Hepatocyte (in vitro differentiated cells): ENCODE results near the gene SLC8B1. TPM values are rescaled to one million over a fixed set of nuclear protein-coding genes. Genes with fewer than 3 reads are reported as not detected.

Experiments
- DNase-seq: peaks from one replicate; pipeline ENCODE4 v3.0.0-alpha.2; 2016; ENCODE audit warnings: low spot score
- H2AFZ ChIP-seq: fragments of 200-600 bp; sonication (generic); 2 replicates; pipeline ENCODE4 v1.6.0; 2016; ENCODE audit warnings: antibody characterized with exemption, mild to moderate bottlenecking
- H3K27ac ChIP-seq: fragments of 200-600 bp; sonication (generic); 2 replicates; pipeline ENCODE4 v1.5.1; 2016; ENCODE audit warnings: mild to moderate bottlenecking
- H3K27me3 ChIP-seq: fragments of 200-600 bp; sonication (generic); 2 replicates; pipeline ENCODE4 v1.6.1; 2016
- H3K36me3 ChIP-seq: fragments of 200-600 bp; sonication (generic); replicated peaks from 2 replicates; pipeline ENCODE4 v1.5.1; 2016; ENCODE audit warnings: low read depth; ENCODE audit not compliant: insufficient read depth
- H3K4me1 ChIP-seq: fragments of 200-600 bp; sonication (generic); 2 replicates; pipeline ENCODE4 v1.5.1; 2016; ENCODE audit warnings: mild to moderate bottlenecking, moderate library complexity; ENCODE audit not compliant: insufficient read depth
- H3K4me2 ChIP-seq: fragments of 200-600 bp; sonication (generic); 2 replicates; pipeline ENCODE4 v1.6.0; 2016
- H3K4me3 ChIP-seq: fragments of 200-600 bp; sonication (generic); 2 replicates; pipeline ENCODE4 v1.5.1; 2016; ENCODE audit warnings: mild to moderate bottlenecking
- H3K79me2 ChIP-seq: fragments of 200-600 bp; sonication (generic); 2 replicates; pipeline ENCODE4 v1.6.0; 2017; ENCODE audit warnings: mild to moderate bottlenecking
- H3K9me2 ChIP-seq: fragments of 200-600 bp; sonication (generic); replicated peaks from 2 replicates; pipeline ENCODE4 v1.6.0; 2017; ENCODE audit warnings: mild to moderate bottlenecking; ENCODE audit not compliant: insufficient read depth
- H3K9me3 ChIP-seq: fragments of 200-600 bp; sonication (generic); 2 replicates; pipeline ENCODE4 v1.5.1; 2016; ENCODE audit warnings: low read depth, mild to moderate bottlenecking
- H4K20me1 ChIP-seq: fragments of 200-600 bp; sonication (generic); 2 replicates; pipeline ENCODE4 v1.6.0; 2016; ENCODE audit warnings: mild to moderate bottlenecking; ENCODE audit not compliant: insufficient read depth, poor library complexity, severe bottlenecking
- EZH2 ChIP-seq: fragments of 200-600 bp; sonication (generic); IDR thresholded peaks from 2 replicates; pipeline ENCODE4 v1.6.1; 2016; ENCODE audit warnings: antibody characterized with exemption, mild to moderate bottlenecking, borderline replicate concordance
- EZH2phosphoT487 ChIP-seq: fragments of 200-600 bp; sonication (generic); IDR thresholded peaks from one replicate; pipeline ENCODE4 v1.6.1; 2018; ENCODE audit warnings: antibody characterized with exemption, mild to moderate bottlenecking, low read depth, moderate library complexity; ENCODE audit not compliant: unreplicated experiment, severe bottlenecking
- WGBS: methylation state at CpG from one replicate; pipeline ENCODE4 v1.1.6; 2016; ENCODE audit warnings: low lambda C conversion rate; ENCODE audit errors: missing lambda C conversion rate; 5-methylcytosine and 5-hydroxymethylcytosine counted together
- microRNA-seq: library from miRNA; unstranded; fragments of <30 nt; microRNA quantifications from one replicate; pipeline ENCODE4, GENCODE V29; 2017
- polyA plus RNA-seq: library from polyadenylated mRNA; unstranded; fragments of >200 nt; fragmentation: Nextera tagmentation; extraction: Ambion mirVana; gene quantifications from 2 replicates; pipeline ENCODE4 v1.2.1, GENCODE V29; 2016
- small RNA-seq: library from RNA; depleted of rRNA; stranded (forward); fragments of <200 nt; gene quantifications from one replicate; pipeline ENCODE3, GENCODE V24; 2014
- total RNA-seq: library from RNA; depleted of rRNA; stranded (reverse); fragments of >200 nt; gene quantifications from 2 replicates; pipeline ENCODE4 v1.2.3, GENCODE V29; 2014
- TF ChIP-seq, protein P1 (sequence below): fragments of 200-600 bp; sonication (generic); IDR thresholded peaks from 2 replicates; pipeline ENCODE4 v1.5.1; 2016; ENCODE audit warnings: antibody characterized with exemption, mild to moderate bottlenecking; ENCODE audit not compliant: poor library complexity

SLC8B1 gene
- total and polyA plus RNA-seq, 2 experiments from 2014 or later = 15.4 to 17.9 TPM

DNA sequence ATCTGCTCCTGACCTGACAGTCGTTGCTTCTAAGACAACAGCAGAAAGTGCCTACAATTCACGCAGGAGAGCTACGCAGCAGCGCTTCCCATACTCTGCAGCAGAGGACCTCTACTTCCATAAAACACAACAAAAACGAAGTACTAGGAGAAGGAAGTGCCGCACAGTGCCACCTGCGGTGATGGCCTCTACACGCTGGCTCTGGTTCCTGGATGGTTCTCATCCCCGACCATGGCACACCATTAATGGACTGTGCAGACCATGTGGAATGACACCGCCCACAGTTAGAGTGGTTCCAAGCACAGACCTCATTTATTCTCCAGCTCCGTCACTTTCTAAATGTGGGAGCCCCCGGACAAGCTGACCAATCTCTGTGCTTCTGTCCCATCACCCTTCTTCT lies 85.4 kb downstream of the SLC8B1 start:
- no peak overlapping the region for H2AFZ ChIP-seq
- 95% methylated on average over 12 of the region's 12 CpGs for WGBS
- no peak for DNase-seq
- no peaks in the 10 kb centered on the region for H3K79me2 ChIP-seq
- H4K20me1 ChIP-seq = no peaks in the 10 kb centered on the region
- no peaks in the 10 kb centered on the region for H3K9me2 ChIP-seq
- no peaks in the 10 kb centered on the region for H3K27me3 ChIP-seq
- H3K27ac ChIP-seq = no peak overlapping the region
- TF ChIP-seq EZH2phosphoT487 (no peak), EZH2 (no peak)
- TF ChIP-seq, protein P1, sequence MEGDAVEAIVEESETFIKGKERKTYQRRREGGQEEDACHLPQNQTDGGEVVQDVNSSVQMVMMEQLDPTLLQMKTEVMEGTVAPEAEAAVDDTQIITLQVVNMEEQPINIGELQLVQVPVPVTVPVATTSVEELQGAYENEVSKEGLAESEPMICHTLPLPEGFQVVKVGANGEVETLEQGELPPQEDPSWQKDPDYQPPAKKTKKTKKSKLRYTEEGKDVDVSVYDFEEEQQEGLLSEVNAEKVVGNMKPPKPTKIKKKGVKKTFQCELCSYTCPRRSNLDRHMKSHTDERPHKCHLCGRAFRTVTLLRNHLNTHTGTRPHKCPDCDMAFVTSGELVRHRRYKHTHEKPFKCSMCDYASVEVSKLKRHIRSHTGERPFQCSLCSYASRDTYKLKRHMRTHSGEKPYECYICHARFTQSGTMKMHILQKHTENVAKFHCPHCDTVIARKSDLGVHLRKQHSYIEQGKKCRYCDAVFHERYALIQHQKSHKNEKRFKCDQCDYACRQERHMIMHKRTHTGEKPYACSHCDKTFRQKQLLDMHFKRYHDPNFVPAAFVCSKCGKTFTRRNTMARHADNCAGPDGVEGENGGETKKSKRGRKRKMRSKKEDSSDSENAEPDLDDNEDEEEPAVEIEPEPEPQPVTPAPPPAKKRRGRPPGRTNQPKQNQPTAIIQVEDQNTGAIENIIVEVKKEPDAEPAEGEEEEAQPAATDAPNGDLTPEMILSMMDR = no peak
- H3K4me3 ChIP-seq = no peak overlapping the region
- H3K9me3 ChIP-seq = no peaks in the 10 kb centered on the region
- H3K36me3 ChIP-seq = no peaks in the 10 kb centered on the region
- no peak overlapping the region for H3K4me2 ChIP-seq
- H3K4me1 ChIP-seq = peaks cover 33% of the 10 kb centered on the region

DNA sequence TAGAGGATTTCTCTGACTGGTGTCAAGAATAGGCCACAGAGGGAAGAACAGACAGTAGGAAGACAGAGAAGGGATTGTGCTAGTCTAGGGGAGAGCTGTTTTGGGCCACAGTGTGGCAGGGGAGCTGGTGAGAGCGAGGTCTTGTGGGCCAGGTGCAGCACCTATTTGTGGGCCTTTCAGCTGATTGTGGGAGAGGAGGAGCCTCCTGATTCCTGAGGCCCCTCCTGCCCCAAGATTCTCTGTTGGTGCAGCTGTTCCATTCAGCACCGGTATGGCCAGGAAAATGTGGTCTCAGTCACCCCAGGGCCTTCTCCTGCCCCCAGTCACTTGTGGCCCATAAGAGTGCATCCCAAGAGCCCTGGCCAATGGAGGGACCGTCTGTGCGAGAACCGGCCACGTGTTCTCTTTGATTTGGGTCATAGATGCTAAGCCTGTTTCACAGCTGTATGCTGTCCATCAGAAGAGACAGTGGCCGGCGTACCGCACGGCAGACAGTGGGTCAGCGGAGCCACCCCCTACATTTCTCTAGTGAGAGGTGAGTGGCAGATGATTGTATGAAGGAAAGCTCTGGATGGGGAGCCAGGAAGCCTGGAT lies 86.0 kb downstream of the SLC8B1 start:
- H3K36me3 ChIP-seq = no peaks in the 10 kb centered on the region
- H3K4me3 ChIP-seq = no peak overlapping the region
- no peaks in the 10 kb centered on the region for H3K9me2 ChIP-seq
- WGBS = 95% methylated on average over 11 of the region's 11 CpGs
- no peak overlapping the region for H2AFZ ChIP-seq
- no peaks in the 10 kb centered on the region for H3K27me3 ChIP-seq
- H3K4me1 ChIP-seq = peaks cover 39% of the 10 kb centered on the region
- no peak overlapping the region for H3K4me2 ChIP-seq
- no peaks in the 10 kb centered on the region for H4K20me1 ChIP-seq
- no peaks in the 10 kb centered on the region for H3K9me3 ChIP-seq
- H3K79me2 ChIP-seq = peaks cover 3% of the 10 kb centered on the region
- peak overlapping the region; percentile 98 for H3K27ac ChIP-seq
- no peak for DNase-seq
- no peak for TF ChIP-seq EZH2phosphoT487
- TF ChIP-seq, protein P1 = no peak
- no peak for TF ChIP-seq EZH2

Small RNA genes within 50 kb of the gene (microRNA-seq; reads per million reads assigned to microRNA genes)
- not detected for gene MIR6762

Small RNA genes within 50 kb of the gene (small RNA-seq; reads per million reads assigned to genes)
- not detected for gene MIR6762

Other genes starting within 250 kb of the SLC8B1 start
- not detected in 2 replicates for gene RASAL1, start 199.3 kb downstream of the SLC8B1 start, total RNA-seq
- 0.22 and 0.74 TPM in 2 replicates for gene RASAL1, start 199.3 kb downstream of the SLC8B1 start, polyA plus RNA-seq
- not detected in 2 replicates for gene CFAP73, start 185.4 kb downstream of the SLC8B1 start, total RNA-seq
- not detected in 2 replicates for gene CFAP73, start 185.4 kb downstream of the SLC8B1 start, polyA plus RNA-seq
- 32.3 and 52.6 TPM in 2 replicates for gene DDX54, start 149.6 kb downstream of the SLC8B1 start, total RNA-seq
- gene DDX54, start 149.6 kb downstream of the SLC8B1 start, polyA plus RNA-seq = 36.0 and 37.8 TPM in 2 replicates
- gene RITA1, start 149.4 kb downstream of the SLC8B1 start, total RNA-seq = 16.1 and 19.1 TPM in 2 replicates
- gene RITA1, start 149.4 kb downstream of the SLC8B1 start, polyA plus RNA-seq = 15.7 and 26.9 TPM in 2 replicates
- gene TPCN1, start 113.6 kb downstream of the SLC8B1 start, total RNA-seq = 16.9 and 20.1 TPM in 2 replicates
- 31.3 and 32.1 TPM in 2 replicates for gene TPCN1, start 113.6 kb downstream of the SLC8B1 start, polyA plus RNA-seq
- gene PLBD2, start 23.5 kb upstream of the SLC8B1 start, total RNA-seq = 19.1 and 32.5 TPM in 2 replicates
- 40.5 and 47.6 TPM in 2 replicates for gene PLBD2, start 23.5 kb upstream of the SLC8B1 start, polyA plus RNA-seq
- 0.43 and 1.3 TPM in 2 replicates for gene SDS, start 68.8 kb upstream of the SLC8B1 start, total RNA-seq
- gene SDS, start 68.8 kb upstream of the SLC8B1 start, polyA plus RNA-seq = 0.39 and 1.1 TPM in 2 replicates
- 10.3 and 13.8 TPM in 2 replicates for gene SDSL, start 87.3 kb upstream of the SLC8B1 start, total RNA-seq
- 24.7 and 26.7 TPM in 2 replicates for gene SDSL, start 87.3 kb upstream of the SLC8B1 start, polyA plus RNA-seq
- gene LHX5, start 136.8 kb upstream of the SLC8B1 start, total RNA-seq = 0.04 and 0.10 TPM in 2 replicates
- gene LHX5, start 136.8 kb upstream of the SLC8B1 start, polyA plus RNA-seq = 0.06 TPM in 1 of 2 replicates, not detected in the other